NCI-H2227 treated with DMSO at 0.1 percent for 48 hours (cell line): Measurements from ENCODE around the gene SMG7.

Experiments
- DNase-seq: peaks from one replicate; lab custom pipeline; 2025; lab: John Stamatoyannopoulos, UW

The SMG7 gene

GRCh38 chr1:183565261-183565660 is 93.0 kb downstream of the SMG7 start:
- DNase-seq = no peak

GRCh38 chr1:183566026-183566425 is 93.7 kb downstream of the SMG7 start:
- DNase-seq = no peak

GRCh38 chr1:183567584-183567983 is 95.3 kb downstream of the SMG7 start:
- no peak for DNase-seq

- DNase-seq = no peak
Observed at GRCh38 chr1:183568176-183569021, 96.1 kb downstream of the SMG7 start.

GRCh38 chr1:183569141-183569540 is 96.8 kb downstream of the SMG7 start:
- no peak for DNase-seq

- no peak for DNase-seq
Observed at GRCh38 chr1:183569801-183570200, 97.5 kb downstream of the SMG7 start.

- no peak for DNase-seq
Observed at GRCh38 chr1:183570451-183570850, 98.2 kb downstream of the SMG7 start.

GRCh38 chr1:183571678-183572268 is 99.5 kb downstream of the SMG7 start:
- DNase-seq = no peak

GRCh38 chr1:183572721-183573120 is 100.4 kb downstream of the SMG7 start:
- DNase-seq = no peak

- DNase-seq = no peak
Observed at GRCh38 chr1:183575606-183576005, 103.3 kb downstream of the SMG7 start.

- no peak for DNase-seq
Observed at GRCh38 chr1:183576537-183576936, 104.2 kb downstream of the SMG7 start.

- DNase-seq = no peak
Observed at GRCh38 chr1:183577897-183578465, 105.7 kb downstream of the SMG7 start.

- no peak for DNase-seq
Observed at GRCh38 chr1:183578856-183579255, 106.6 kb downstream of the SMG7 start.

- DNase-seq = peak; percentile 26
Observed at GRCh38 chr1:183580281-183580682, 108.0 kb downstream of the SMG7 start.

- no peak for DNase-seq
Observed at GRCh38 chr1:183582021-183582713, 109.9 kb downstream of the SMG7 start.

- no peak for DNase-seq
Observed at GRCh38 chr1:183583466-183583865, 111.2 kb downstream of the SMG7 start.

- no peak for DNase-seq
Observed at GRCh38 chr1:183584147-183584546, 111.8 kb downstream of the SMG7 start.

GRCh38 chr1:183585038-183585437 is 112.7 kb downstream of the SMG7 start:
- DNase-seq = no peak

GRCh38 chr1:183586455-183586854 is 114.2 kb downstream of the SMG7 start:
- DNase-seq = no peak

GRCh38 chr1:183586926-183587325 is 114.6 kb downstream of the SMG7 start:
- no peak for DNase-seq

GRCh38 chr1:183588827-183589226 is 116.5 kb downstream of the SMG7 start:
- no peak for DNase-seq

- DNase-seq = no peak
Observed at GRCh38 chr1:183589384-183589783, 117.1 kb downstream of the SMG7 start.

- DNase-seq = no peak
Observed at GRCh38 chr1:183589874-183590243, 117.6 kb downstream of the SMG7 start.
